Stimulated activated CD8-positive, alpha-beta memory T cell treated with anti-CD3 and anti-CD28 coated beads, Interleukin-4, amount 100 ng/mL, for 24 hours (primary cell): ENCODE results near the gene TERT.

Experiments
- DNase-seq: peaks from one replicate; pipeline ENCODE4 v3.0.0-alpha.2; 2020; ENCODE audit warnings: low read depth

Gene TERT

GRCh38 chr5:1206521-1207412 is 88.1 kb downstream of the TERT start:
- DNase-seq, result no peak

DNA sequence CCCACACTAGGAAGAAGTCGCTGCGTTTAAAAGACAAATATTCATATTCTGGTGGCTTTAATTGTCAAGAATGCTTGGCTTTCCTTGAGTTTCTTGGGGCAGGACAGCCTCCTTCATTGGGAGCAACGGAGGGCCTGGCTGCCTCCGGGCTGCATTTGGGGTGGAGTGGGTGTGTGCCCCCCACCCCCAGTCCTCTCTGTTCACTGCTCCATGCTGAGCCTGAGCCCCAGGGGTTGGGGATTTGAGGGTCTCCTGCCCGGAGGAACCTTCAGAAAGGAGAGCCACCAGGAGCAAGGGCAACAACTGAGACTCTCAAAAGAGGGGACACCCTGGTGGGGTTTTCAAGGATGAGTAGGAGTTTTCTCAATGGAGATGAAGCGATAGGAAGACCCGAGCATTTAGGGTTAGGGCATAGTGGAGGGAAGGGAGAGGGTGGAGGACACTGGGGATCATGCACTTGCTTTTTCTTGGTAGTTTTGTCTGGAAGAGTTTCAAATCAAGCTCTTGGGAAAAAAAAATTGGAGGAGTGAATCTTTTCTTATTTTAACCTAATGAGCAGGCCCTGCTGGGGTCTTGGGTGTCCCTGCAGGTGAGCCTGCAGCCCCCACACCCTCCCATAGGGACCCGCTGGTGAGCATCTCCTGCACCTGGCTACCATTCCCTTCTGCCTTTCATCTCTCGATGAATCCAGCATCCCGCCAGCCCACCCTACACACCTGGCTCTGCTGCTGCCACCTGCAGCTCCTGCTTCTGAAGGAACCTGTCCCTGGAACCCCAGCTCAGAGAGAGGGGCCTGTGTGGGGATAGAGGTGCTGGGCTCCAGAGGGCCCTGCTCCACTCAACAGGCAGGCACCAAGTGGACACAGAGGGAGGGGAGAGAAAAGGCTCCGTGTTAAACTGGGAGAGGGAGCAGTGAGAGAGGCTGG is 89.3 kb downstream of the TERT start:
- DNase-seq, result no peak

DNA sequence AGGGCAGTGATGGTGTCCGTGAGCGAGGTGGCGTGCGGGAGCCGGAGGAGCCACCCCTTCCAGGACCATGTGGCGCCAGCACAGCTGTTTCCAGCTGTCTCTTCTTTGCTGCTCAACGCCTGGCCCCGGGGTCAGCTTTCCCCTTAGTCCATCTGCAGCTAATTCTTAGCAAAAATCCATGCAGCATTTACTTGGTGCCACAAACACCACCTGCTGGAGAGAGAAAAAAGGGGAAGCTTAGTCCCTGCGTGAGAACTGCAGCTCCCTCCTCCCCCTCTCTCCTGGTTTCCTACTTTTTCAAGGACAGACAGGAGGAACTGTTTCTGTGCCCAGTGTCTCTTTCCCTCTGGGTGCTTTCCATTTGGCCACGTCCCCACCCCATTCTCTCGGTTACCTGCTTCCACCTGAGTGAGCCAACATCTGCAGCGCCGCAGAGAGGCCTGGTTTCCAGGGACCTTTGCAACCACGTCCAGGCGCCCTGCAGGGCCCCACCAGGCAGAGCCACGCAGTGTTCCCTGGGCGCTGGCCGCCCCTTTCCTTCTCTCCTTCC is 90.1 kb downstream of the TERT start:
- no peak for DNase-seq

- no peak for DNase-seq
These were observed 90.7 kb downstream of the TERT start for GRCh38 chr5:1203968-1204692.

GRCh38 chr5:1203311-1203967 is 91.4 kb downstream of the TERT start:
- DNase-seq, result no peak
